Esophagus muscularis mucosa (tissue), 4 donors: Measurements from ENCODE around the gene MAP3K14. TPM values are rescaled to one million over a fixed set of nuclear protein-coding genes. Genes with fewer than 3 reads are reported as not detected.

ENCODE experiments used
- DNase-seq: peaks from one replicate; pipeline ENCODE4 v3.0.0-alpha.2; 2017; ENCODE audit errors: extremely low spot score
- H3K27ac ChIP-seq, 4 donors: fragments of 200-600 bp; sonication (generic); replicated peaks in 1 of 4; 1 replicate in 3 of 4; 2 replicates in 1 of 4; pipeline ENCODE4 v1.5.1; 2016 to 2019; ENCODE audit warnings: mild to moderate bottlenecking in 1 of 4
- H3K27me3 ChIP-seq, 4 donors: fragments of 200-600 bp; sonication (generic); one replicate each; pipeline versions ENCODE4 v1.5.1 to v1.6.0; 2016 to 2019
- H3K36me3 ChIP-seq, 4 donors: fragments of 200-600 bp; sonication (generic); one replicate each; pipeline ENCODE4 v1.5.1; 2016 to 2019
- H3K4me1 ChIP-seq, 4 donors: fragments of 200-600 bp; sonication (generic); one replicate each; pipeline ENCODE4 v1.5.1; 2016 to 2019
- H3K4me3 ChIP-seq, 4 donors: fragments of 200-600 bp; sonication (generic); 1 replicate in 2 of 4; 2 replicates in 2 of 4; pipeline ENCODE4 v1.5.1; 2016 to 2019; ENCODE audit warnings: mild to moderate bottlenecking in 4 of 4, moderate library complexity in 1 of 4
- H3K9me3 ChIP-seq, 4 donors: fragments of 200-600 bp; sonication (generic); 1 replicate in 3 of 4; 2 replicates in 1 of 4; pipeline ENCODE4 v1.5.1; 2016 to 2019
- EP300 ChIP-seq: sonication (generic); formaldehyde crosslinking; IDR thresholded peaks from one replicate; pipeline ENCODE4 v1.6.1; 2017; ENCODE audit warnings: antibody characterized with exemption
- POLR2A ChIP-seq: fragments of 450-650 bp; IDR thresholded peaks from one replicate; pipeline ENCODE4 v1.6.1; 2017; ENCODE audit warnings: antibody characterized with exemption, moderate library complexity, mild to moderate bottlenecking, low read depth
- POLR2AphosphoS5 ChIP-seq, 2 donors: sonication (generic); formaldehyde crosslinking; IDR thresholded peaks; one replicate each; pipeline ENCODE4 v1.6.1; 2017; ENCODE audit warnings: antibody characterized with exemption in 2 of 2
- WGBS: methylation state at CpG from one replicate; pipeline ENCODE4 v1.1.5; 2018; 5-methylcytosine and 5-hydroxymethylcytosine counted together
- intact Hi-C: fragments of 100-400 bp; cut with DNase I; formaldehyde crosslinking; loops from one replicate; pipeline ENCODE4 v1.15.1; 2023
- total RNA-seq, 4 donors: library from RNA; depleted of rRNA; stranded (reverse); fragments of >200 nt; gene quantifications; one replicate each; pipeline versions ENCODE4 v1.1.0 to v1.2.1, GENCODE V29; 2016
- TF ChIP-seq, protein P1 (sequence below), 3 experiments: fragments of 200-600 bp in 2 of 3; fragments of 450-650 bp in 1 of 3; sonication (generic) in 2 of 3; IDR thresholded peaks; one replicate each; pipeline ENCODE4 v1.5.1; 2017 to 2019; ENCODE audit warnings: antibody characterized with exemption in 3 of 3, mild to moderate bottlenecking in 2 of 3, moderate library complexity in 1 of 3

Gene MAP3K14
- total RNA-seq, 4 donors from 2014 or later, result 7.8 to 26.5 (median 10.6) TPM

DNA sequence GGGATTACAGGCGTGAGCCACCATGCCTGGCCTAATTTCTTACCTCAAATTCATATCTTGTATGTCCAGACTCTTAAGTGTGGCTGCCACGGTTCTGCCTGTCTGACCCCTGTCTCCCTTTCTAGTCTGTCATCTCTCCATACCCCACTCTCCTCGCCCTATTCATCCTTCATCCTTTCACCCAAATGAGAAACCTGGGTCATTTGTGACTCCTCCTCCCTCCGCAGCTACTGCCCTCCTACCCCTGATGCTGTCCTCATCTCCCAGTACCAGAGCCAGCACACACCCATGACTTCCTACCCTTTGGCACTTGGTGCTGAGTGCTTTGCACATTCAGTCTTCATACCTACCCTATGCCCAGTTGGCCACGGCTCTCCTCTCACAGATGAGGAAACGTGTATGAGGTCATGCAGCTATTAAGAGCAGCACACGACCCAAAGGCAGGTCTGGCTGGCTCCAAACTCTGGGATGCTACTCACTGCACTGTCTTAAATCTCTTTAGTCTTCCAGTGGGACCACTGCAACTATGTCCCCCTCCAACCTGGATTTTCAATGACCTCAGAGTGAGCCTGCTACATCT is 56.5 kb downstream of the MAP3K14 start:
- Histone ChIP-seq H3K4me3 (no peak overlapping the region), H3K9me3 (no peaks in the 10 kb centered on the region), H3K27me3 (no peaks in the 10 kb centered on the region), H3K4me1 (peaks cover 23 to 26% (median 24%) of the 10 kb centered on the region in 4 donors), H3K36me3 (peaks cover 17 to 24% (median 24%) of the 10 kb centered on the region in 4 donors), H3K27ac (no peak overlapping the region)
- no peak for TF ChIP-seq POLR2A
- TF ChIP-seq POLR2AphosphoS5 (IDR thresholded peaks at IDR 0.05), result no peak
- TF ChIP-seq, protein P1, sequence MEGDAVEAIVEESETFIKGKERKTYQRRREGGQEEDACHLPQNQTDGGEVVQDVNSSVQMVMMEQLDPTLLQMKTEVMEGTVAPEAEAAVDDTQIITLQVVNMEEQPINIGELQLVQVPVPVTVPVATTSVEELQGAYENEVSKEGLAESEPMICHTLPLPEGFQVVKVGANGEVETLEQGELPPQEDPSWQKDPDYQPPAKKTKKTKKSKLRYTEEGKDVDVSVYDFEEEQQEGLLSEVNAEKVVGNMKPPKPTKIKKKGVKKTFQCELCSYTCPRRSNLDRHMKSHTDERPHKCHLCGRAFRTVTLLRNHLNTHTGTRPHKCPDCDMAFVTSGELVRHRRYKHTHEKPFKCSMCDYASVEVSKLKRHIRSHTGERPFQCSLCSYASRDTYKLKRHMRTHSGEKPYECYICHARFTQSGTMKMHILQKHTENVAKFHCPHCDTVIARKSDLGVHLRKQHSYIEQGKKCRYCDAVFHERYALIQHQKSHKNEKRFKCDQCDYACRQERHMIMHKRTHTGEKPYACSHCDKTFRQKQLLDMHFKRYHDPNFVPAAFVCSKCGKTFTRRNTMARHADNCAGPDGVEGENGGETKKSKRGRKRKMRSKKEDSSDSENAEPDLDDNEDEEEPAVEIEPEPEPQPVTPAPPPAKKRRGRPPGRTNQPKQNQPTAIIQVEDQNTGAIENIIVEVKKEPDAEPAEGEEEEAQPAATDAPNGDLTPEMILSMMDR (IDR thresholded peaks at IDR 0.05), result no peak
- no peak for TF ChIP-seq EP300
- WGBS, result 83% methylated on average over 7 of the region's 7 CpGs
- intact Hi-C loops, result no loop called here
- DNase-seq, result no peak

DNA sequence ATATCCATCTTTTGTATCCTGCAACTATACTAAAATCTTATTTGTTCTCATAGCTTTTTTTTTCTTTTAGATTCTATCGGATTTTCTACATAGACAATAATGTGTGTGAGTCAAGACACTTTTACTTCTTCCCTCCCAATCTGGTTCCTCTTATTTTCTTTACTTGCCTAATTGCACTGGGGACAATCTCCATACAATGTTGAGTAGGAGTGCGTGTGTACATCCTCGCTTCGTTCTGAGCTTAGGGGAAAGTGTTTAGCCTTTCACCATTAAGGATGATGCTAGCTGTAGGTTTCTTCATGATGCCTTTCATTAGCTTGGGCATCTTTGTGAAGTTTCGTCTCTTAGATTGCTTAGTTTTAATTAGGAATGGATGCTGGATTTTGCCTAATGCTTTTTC is 57.8 kb downstream of the MAP3K14 start:
- no peaks in the 10 kb centered on the region for H3K27me3 ChIP-seq
- H3K9me3 ChIP-seq, result no peaks in the 10 kb centered on the region
- peaks cover 23 to 25% (median 24%) of the 10 kb centered on the region in 4 donors for H3K4me1 ChIP-seq
- intact Hi-C loops, result no loop called here
- H3K36me3 ChIP-seq, result peaks cover 4 to 11% (median 11%) of the 10 kb centered on the region in 4 donors
- no peak overlapping the region for H3K27ac ChIP-seq
- DNase-seq, result no peak
- H3K4me3 ChIP-seq, result no peak overlapping the region
- WGBS, result 49% methylated on average over 5 of the region's 5 CpGs
- no peak for TF ChIP-seq POLR2AphosphoS5 (IDR thresholded peaks at IDR 0.05)
- no peak for TF ChIP-seq EP300
- TF ChIP-seq POLR2A, result no peak
- TF ChIP-seq, protein P1 (IDR thresholded peaks at IDR 0.05), result no peak

DNA sequence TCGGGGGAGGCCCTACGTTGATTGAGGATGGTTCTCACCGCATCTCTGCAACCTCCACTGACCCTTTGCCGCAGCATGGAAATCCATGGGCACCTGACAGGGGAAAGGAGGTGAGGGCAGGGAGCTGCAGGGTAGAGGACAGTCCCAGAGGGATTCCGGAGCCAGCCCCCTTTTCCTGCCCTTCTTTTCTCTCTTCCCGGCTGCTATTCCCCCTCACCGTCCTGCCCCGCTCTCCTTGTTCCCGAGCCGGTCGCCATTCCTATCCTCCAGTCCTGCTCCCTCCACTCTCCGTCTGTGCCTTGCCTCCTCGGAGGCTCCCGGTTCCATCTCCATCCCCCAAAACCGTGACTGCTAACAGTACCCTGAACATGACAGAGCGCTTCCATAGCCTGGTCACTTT is 59.7 kb downstream of the MAP3K14 start:
- intact Hi-C loops, result no loop called here
- peaks cover 10 to 13% (median 10%) of the 10 kb centered on the region in 4 donors for H3K4me1 ChIP-seq
- TF ChIP-seq, protein P1 (IDR thresholded peaks at IDR 0.05), result no peak
- no peak for TF ChIP-seq EP300
- no peak for TF ChIP-seq POLR2A
- no peak for TF ChIP-seq POLR2AphosphoS5 (IDR thresholded peaks at IDR 0.05)
- no peak overlapping the region for H3K4me3 ChIP-seq
- no peak overlapping the region for H3K27ac ChIP-seq
- WGBS, result 78% methylated on average over 16 of the region's 16 CpGs
- H3K27me3 ChIP-seq, result no peaks in the 10 kb centered on the region
- H3K9me3 ChIP-seq, result no peaks in the 10 kb centered on the region
- no peaks in the 10 kb centered on the region for H3K36me3 ChIP-seq
- no peak for DNase-seq

DNA sequence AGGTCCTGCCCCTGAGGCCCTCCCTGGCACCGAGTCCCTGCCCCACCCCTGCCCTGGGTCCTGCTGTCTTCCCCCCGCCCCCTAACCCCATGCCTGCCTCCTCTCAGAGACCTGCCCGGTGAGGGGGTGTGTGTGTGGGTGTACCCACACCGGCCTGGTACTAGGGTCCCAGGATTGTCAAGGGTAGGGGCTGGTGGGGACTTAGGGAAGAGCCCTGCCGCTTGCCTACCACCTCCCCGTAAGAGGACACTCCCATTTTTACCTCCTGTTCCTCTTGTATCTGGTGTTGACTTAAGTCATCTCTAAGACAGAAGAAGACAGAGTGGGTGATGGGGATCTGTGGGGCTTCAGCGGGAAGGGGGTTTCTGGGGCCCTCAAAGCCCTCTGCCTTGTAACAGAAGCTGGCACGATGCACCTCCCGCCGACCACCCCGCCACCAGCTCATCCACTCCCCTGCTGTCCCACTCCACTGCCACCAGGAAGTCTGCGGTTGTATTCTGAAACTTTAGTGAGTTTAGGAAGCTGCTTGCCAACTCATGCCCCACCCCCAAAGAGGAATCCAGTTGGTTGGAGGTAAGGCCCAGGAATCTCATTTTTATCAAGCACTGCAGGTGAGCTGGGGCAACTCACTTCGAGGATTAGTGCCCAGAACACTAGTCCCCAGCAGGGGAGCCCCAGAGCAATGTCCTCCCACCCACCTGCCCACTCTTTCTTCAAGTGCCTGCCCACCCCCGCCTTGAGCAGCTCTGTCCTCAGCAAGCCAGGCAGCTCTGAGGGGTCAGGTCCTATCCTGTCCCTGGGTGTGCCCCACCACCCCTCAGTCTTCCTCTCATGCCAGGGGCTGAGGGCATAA is 60.5 kb downstream of the MAP3K14 start:
- intact Hi-C loops, result no loop called here
- H3K36me3 ChIP-seq, result no peaks in the 10 kb centered on the region
- peaks cover 2 to 6% (median 2%) of the 10 kb centered on the region in 4 donors for H3K4me1 ChIP-seq
- no peak for TF ChIP-seq POLR2AphosphoS5 (IDR thresholded peaks at IDR 0.05)
- TF ChIP-seq, protein P1 (IDR thresholded peaks at IDR 0.05), result no peak
- TF ChIP-seq POLR2A, result no peak
- TF ChIP-seq EP300, result no peak
- DNase-seq, result no peak
- H3K4me3 ChIP-seq, result no peak overlapping the region
- H3K9me3 ChIP-seq, result no peaks in the 10 kb centered on the region
- no peak overlapping the region for H3K27ac ChIP-seq
- WGBS, result 90% methylated on average over 10 of the region's 14 CpGs
- no peaks in the 10 kb centered on the region for H3K27me3 ChIP-seq
